HFFc6 (cell line): ENCODE data around the gene GNGT2. TPM values are rescaled to one million over a fixed set of nuclear protein-coding genes. Genes with fewer than 3 reads are reported as not detected.

Experiments used
- DNase-seq: peaks from one replicate; pipeline ENCODE4 v3.0.0-alpha.2; 2018
- H3K27ac Mint-ChIP-seq: 2 replicates; pipeline ENCODE4 v1.8.0; 2020; ENCODE audit warnings: mild to moderate bottlenecking, mixed read lengths
- H3K27me3 Mint-ChIP-seq: 2 replicates; pipeline ENCODE4 v1.8.0; 2021; ENCODE audit warnings: mild to moderate bottlenecking, moderate library complexity, mixed read lengths; ENCODE audit not compliant: insufficient read depth
- H3K36me3 Mint-ChIP-seq: 2 replicates; pipeline ENCODE4 v1.8.0; 2021; ENCODE audit warnings: low read depth, mixed read lengths
- H3K4me1 Mint-ChIP-seq: 2 replicates; pipeline ENCODE4 v1.8.0; 2020; ENCODE audit warnings: low read depth, mixed read lengths
- H3K4me3 Mint-ChIP-seq: 2 replicates; pipeline ENCODE4 v1.8.0; 2020; ENCODE audit warnings: mild to moderate bottlenecking, moderate library complexity, mixed read lengths
- H3K9me3 Mint-ChIP-seq: 2 replicates; pipeline ENCODE4 v1.8.0; 2020; ENCODE audit warnings: mild to moderate bottlenecking, mixed read lengths
- total RNA-seq, 6 experiments: library from RNA; stranded (reverse); fragmentation: NEBNext Ultra II Directional; extraction: Animal tissue kit (Norgen Biotek cat#: 25700); gene quantifications; 2 replicates in 1 of 6; 3 replicates in 5 of 6; pipeline ENCODE4 v1.2.3, GENCODE V29; 2021
- TF ChIP-seq, protein P1 (sequence below): fragments of 200-600 bp; sonication (generic); IDR thresholded peaks from 2 replicates; pipeline ENCODE4 v1.5.0; 2021; ENCODE audit warnings: antibody characterized with exemption, mild to moderate bottlenecking

The GNGT2 gene
- total RNA-seq, 6 experiments from 2014 or later: not detected

DNA sequence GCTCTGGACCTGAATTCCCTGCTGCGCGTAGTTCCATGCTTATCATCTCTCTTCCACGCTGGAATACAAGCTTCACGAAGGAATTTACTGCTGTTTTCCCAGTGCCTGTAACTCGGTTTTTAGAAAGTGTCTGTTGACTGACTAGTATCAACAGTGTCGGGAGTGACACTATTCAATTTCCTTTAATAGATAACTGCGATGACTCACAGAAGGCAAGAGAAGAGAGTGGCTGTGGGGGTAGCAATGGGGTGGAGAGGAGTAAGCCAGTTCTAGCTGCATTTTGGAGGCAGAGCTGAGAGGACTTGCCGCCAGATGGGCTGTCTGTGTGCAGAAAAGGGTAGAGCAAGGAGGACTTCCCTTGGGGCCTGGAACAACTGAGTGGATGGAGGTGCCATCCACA lies 52.6 kb downstream of the GNGT2 start:
- no peak for DNase-seq
- Mint-ChIP-seq H3K9me3 (no peaks in the 10 kb centered on the region), H3K27me3 (peaks cover 34% of the 10 kb centered on the region), H3K4me3 (no peak overlapping the region), H3K27ac (no peak overlapping the region), H3K36me3 (no peaks in the 10 kb centered on the region), H3K4me1 (peaks cover 18% of the 10 kb centered on the region)
- TF ChIP-seq, protein P1, sequence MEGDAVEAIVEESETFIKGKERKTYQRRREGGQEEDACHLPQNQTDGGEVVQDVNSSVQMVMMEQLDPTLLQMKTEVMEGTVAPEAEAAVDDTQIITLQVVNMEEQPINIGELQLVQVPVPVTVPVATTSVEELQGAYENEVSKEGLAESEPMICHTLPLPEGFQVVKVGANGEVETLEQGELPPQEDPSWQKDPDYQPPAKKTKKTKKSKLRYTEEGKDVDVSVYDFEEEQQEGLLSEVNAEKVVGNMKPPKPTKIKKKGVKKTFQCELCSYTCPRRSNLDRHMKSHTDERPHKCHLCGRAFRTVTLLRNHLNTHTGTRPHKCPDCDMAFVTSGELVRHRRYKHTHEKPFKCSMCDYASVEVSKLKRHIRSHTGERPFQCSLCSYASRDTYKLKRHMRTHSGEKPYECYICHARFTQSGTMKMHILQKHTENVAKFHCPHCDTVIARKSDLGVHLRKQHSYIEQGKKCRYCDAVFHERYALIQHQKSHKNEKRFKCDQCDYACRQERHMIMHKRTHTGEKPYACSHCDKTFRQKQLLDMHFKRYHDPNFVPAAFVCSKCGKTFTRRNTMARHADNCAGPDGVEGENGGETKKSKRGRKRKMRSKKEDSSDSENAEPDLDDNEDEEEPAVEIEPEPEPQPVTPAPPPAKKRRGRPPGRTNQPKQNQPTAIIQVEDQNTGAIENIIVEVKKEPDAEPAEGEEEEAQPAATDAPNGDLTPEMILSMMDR: no peak

DNA sequence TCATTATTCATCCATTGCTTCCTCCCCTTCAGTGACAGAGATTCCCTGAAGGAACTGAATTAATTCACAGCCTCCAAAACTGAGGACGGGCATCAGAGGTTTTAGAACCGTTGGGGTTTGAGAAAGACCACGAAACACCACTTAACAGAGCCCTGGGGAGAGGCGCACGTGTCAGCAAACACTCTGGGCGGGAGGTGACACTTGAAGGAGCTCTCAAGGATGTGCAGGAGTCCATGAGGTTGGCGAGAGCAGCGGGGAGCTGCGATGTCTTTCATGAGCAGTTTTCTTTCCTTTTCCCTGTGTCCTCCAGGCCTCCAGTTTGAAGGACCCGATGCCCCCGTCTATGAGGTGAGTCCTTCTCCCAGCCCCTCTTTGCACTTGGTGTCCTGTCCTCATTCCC lies 54.1 kb downstream of the GNGT2 start:
- Mint-ChIP-seq H3K4me3 (no peak overlapping the region), H3K9me3 (no peaks in the 10 kb centered on the region), H3K36me3 (no peaks in the 10 kb centered on the region), H3K27ac (no peak overlapping the region), H3K27me3 (peaks cover 34% of the 10 kb centered on the region), H3K4me1 (peaks cover 18% of the 10 kb centered on the region)
- TF ChIP-seq, protein P1: no peak
- no peak for DNase-seq

Other genes with a start within 250 kb of the GNGT2 start
- under 1 TPM in 4 of 6 experiments, not detected in 2; 0.31 to 0.60 (median 0.35) TPM for gene GIP, start 242.0 kb downstream of the GNGT2 start, total RNA-seq
- 10 to 100 TPM; 26.5 to 65.4 (median 60.0) TPM for gene IGF2BP1, start 213.2 kb downstream of the GNGT2 start, total RNA-seq
- gene B4GALNT2, start 77.8 kb downstream of the GNGT2 start, total RNA-seq: not detected
- under 1 TPM in 1 of 6 experiments, not detected in 5; 0.11 TPM for gene ABI3, start 133 bp upstream of the GNGT2 start, total RNA-seq
- under 1 TPM in 3 of 6 experiments, not detected in 3; 0.13 to 0.17 (median 0.17) TPM for gene PHOSPHO1, start 20.2 kb upstream of the GNGT2 start, total RNA-seq
- 10 to 100 TPM; 12.0 to 15.5 (median 12.7) TPM for gene ZNF652, start 151.7 kb upstream of the GNGT2 start, total RNA-seq
- 100 to 1,000 TPM; 235 to 284 (median 262) TPM for gene PHB1, start 204.3 kb upstream of the GNGT2 start, total RNA-seq